ENCODE measurements around the gene DCUN1D3. TPM values are rescaled to one million over a fixed set of nuclear protein-coding genes. Genes with fewer than 3 reads are reported as not detected.
A peak's percentile ranks its signal among the peaks of the same experiment; 100 is the strongest.

The DCUN1D3 gene
- total RNA-seq, 2 experiments from 2014 or later, result 3.1 to 4.5 TPM

DNA sequence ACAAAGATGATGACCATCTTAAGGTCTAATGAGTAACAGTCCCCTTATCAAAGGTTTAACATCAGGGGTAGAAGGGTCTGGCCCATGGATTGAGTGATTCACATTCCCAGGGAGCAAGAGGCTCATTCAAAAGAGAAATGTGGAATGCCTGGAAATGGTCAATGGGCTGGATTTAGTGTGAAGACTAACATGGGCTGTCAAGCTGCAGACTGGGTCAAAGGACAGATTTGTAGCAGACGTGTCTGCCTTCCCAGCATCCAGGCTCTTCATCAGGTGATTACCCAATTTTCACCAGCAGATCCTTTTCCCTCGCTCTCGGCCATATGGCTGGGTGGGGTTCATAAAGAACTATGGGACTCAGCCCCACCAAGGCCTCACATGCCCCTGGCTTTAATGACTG, 26.8 kb downstream of the DCUN1D3 start:
- BruUV-seq (replicated peaks), result no TSS peak
- no peaks in the 10 kb centered on the region; the same call in 1 of the 2 replicates for H3K79me2 ChIP-seq (ENCODE audit: insufficient read depth, low read depth, low read length)
- H3K27ac ChIP-seq (ENCODE audit: low read depth, low read length, poor library complexity, severe bottlenecking), result peak overlapping the region; percentile 69
- peak overlapping the region; percentile 56 for H3K4me2 ChIP-seq (ENCODE audit: low read length)
- no peaks in the 10 kb centered on the region for H3K9me3 ChIP-seq (ENCODE audit: low read length)
- H4K20me1 ChIP-seq (ENCODE audit: insufficient read depth, low read length), result 0 out of 2 replicates have a peak, but pooled peaks cover 4% of the 10 kb centered on the region
- no peak overlapping the region for H2AFZ ChIP-seq (ENCODE audit: low read length)
- ChIA-PET POLR2A (interaction anchor here (0.7 to 1.5 kb wide), 2 partner anchors 9 to 14 kb away, joined by 4 read pairs; no protein-coding TSS in a partner anchor), CTCF (ENCODE audit: unreplicated experiment) (interaction anchor here (0.8 kb wide), 1 partner anchor 131 kb away, joined by 10 read pairs; no protein-coding TSS in a partner anchor)
- intact Hi-C loops (cut with micrococcal nuclease; ENCODE audit: unreplicated experiment), result no loop called here
- TF ChIP-seq, protein P1, sequence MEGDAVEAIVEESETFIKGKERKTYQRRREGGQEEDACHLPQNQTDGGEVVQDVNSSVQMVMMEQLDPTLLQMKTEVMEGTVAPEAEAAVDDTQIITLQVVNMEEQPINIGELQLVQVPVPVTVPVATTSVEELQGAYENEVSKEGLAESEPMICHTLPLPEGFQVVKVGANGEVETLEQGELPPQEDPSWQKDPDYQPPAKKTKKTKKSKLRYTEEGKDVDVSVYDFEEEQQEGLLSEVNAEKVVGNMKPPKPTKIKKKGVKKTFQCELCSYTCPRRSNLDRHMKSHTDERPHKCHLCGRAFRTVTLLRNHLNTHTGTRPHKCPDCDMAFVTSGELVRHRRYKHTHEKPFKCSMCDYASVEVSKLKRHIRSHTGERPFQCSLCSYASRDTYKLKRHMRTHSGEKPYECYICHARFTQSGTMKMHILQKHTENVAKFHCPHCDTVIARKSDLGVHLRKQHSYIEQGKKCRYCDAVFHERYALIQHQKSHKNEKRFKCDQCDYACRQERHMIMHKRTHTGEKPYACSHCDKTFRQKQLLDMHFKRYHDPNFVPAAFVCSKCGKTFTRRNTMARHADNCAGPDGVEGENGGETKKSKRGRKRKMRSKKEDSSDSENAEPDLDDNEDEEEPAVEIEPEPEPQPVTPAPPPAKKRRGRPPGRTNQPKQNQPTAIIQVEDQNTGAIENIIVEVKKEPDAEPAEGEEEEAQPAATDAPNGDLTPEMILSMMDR (conservative IDR thresholded peaks at IDR 0.05; ENCODE audit: low read length), result no peak
- TF ChIP-seq EZH2phosphoT487 (IDR thresholded peaks at IDR 0.05; ENCODE audit: borderline replicate concordance, low read depth, low read length), result no peak
- H3K4me1 ChIP-seq (ENCODE audit: insufficient read depth, low read length, poor library complexity, severe bottlenecking), result peaks cover 24% of the 10 kb centered on the region
- no peaks in the 10 kb centered on the region for H3K9me2 ChIP-seq (ENCODE audit: insufficient read depth, low read length)
- DNase-seq (ENCODE audit: low spot score), result no peak
- no peaks in the 10 kb centered on the region for H3K36me3 ChIP-seq (ENCODE audit: insufficient read depth, low read length)
- no peak overlapping the region for H3K4me3 ChIP-seq (ENCODE audit: low read depth, low read length, poor library complexity, severe bottlenecking)

DNA sequence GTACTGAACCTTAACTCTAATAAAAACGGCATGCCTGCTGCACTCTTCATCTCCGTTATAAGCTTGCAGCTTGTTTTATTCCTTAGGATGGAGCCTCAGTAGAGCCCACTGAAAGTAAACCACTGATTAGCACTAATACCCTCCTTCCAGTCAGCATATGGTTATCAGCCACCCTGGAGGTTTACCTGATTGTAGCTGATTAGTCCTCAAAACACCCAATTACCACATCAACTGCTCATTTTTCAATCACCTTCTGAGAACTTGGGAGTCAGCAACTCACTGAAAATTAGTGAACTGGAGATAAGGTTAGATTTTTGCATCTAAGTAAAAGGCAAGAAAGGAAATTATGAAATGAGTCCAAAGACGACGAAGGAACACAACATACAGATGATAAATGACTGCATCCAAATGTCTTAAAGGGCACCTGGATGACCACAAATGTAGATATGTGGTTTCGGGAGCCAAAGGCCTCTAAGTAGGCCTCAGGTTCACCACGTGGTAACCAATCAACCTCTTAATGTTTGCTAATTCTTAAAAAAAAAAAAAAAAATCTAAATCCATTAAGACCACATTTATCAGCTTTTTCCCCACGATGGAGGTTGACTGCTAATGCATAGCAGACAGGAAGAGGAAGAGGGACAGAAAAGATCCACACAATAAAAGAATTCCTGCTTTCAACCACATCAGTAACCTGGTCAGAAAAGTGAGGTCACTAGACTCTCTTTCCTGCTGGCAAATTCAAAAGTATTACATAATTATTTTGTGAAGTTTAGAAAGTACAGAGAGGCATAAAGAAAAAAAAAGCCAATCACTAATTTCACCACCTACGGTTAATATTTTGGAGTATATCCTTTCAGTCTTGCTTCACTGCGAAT, 28.0 kb downstream of the DCUN1D3 start:
- H3K9me3 ChIP-seq (ENCODE audit: low read length), result no peaks in the 10 kb centered on the region
- no TSS peak for BruUV-seq (replicated peaks)
- H4K20me1 ChIP-seq (ENCODE audit: insufficient read depth, low read length), result 0 out of 2 replicates have a peak, but pooled peaks cover 4% of the 10 kb centered on the region
- H3K27ac ChIP-seq (ENCODE audit: low read depth, low read length, poor library complexity, severe bottlenecking), result no peak overlapping the region
- no peak overlapping the region for H2AFZ ChIP-seq (ENCODE audit: low read length)
- H3K4me2 ChIP-seq (ENCODE audit: low read length), result no peak overlapping the region
- no peaks in the 10 kb centered on the region; the same call in 1 of the 2 replicates for H3K79me2 ChIP-seq (ENCODE audit: insufficient read depth, low read depth, low read length)
- TF ChIP-seq, protein P1 (conservative IDR thresholded peaks at IDR 0.05; ENCODE audit: low read length), result no peak
- TF ChIP-seq EZH2phosphoT487 (IDR thresholded peaks at IDR 0.05; ENCODE audit: borderline replicate concordance, low read depth, low read length), result no peak
- no peaks in the 10 kb centered on the region for H3K9me2 ChIP-seq (ENCODE audit: insufficient read depth, low read length)
- intact Hi-C loops (cut with micrococcal nuclease; ENCODE audit: unreplicated experiment), result no loop called here
- no peaks in the 10 kb centered on the region for H3K36me3 ChIP-seq (ENCODE audit: insufficient read depth, low read length)
- H3K4me3 ChIP-seq (ENCODE audit: low read depth, low read length, poor library complexity, severe bottlenecking), result no peak overlapping the region
- no peak for DNase-seq (ENCODE audit: low spot score)
- ChIA-PET CTCF (ENCODE audit: unreplicated experiment) (no interaction called here), POLR2A (interaction anchor here (1.5 kb wide), 1 partner anchor 8 kb away, joined by 4 read pairs; no protein-coding TSS in a partner anchor)
- H3K4me1 ChIP-seq (ENCODE audit: insufficient read depth, low read length, poor library complexity, severe bottlenecking), result peaks cover 24% of the 10 kb centered on the region

DNA sequence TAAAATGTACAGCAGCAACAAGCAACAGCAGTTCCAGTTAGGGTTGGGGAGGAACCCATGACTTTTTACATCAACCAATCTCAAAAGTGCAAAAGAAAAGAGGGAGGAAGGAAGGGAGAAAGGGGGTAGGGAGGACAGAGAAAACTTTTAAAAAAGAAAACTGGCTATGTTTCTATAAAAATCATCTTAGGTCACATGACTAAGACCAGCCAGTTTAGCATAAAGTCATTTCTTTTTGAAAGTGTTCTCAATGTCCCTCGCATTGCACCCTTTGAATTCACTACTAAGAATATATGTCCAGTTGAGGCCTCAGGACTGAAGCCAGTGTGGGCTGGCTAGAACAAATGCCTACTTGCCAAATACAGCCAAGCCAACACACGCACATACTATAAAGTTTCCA, 28.9 kb downstream of the DCUN1D3 start:
- TF ChIP-seq EZH2phosphoT487 (IDR thresholded peaks at IDR 0.05; ENCODE audit: borderline replicate concordance, low read depth, low read length), result no peak
- TF ChIP-seq, protein P1 (conservative IDR thresholded peaks at IDR 0.05; ENCODE audit: low read length), result no peak
- H3K36me3 ChIP-seq (ENCODE audit: insufficient read depth, low read length), result no peaks in the 10 kb centered on the region
- CTCF ChIA-PET (ENCODE audit: unreplicated experiment), result no interaction called here
- no peaks in the 10 kb centered on the region; the same call in 1 of the 2 replicates for H3K79me2 ChIP-seq (ENCODE audit: insufficient read depth, low read depth, low read length)
- H3K9me2 ChIP-seq (ENCODE audit: insufficient read depth, low read length), result no peaks in the 10 kb centered on the region
- no TSS peak for BruUV-seq (replicated peaks)
- DNase-seq (ENCODE audit: low spot score), result no peak
- H3K9me3 ChIP-seq (ENCODE audit: low read length), result no peaks in the 10 kb centered on the region
- H3K4me3 ChIP-seq (ENCODE audit: low read depth, low read length, poor library complexity, severe bottlenecking), result no peak overlapping the region
- POLR2A ChIA-PET, result no interaction called here
- H3K27ac ChIP-seq (ENCODE audit: low read depth, low read length, poor library complexity, severe bottlenecking), result no peak overlapping the region
- intact Hi-C loops (cut with micrococcal nuclease; ENCODE audit: unreplicated experiment), result no loop called here
- H3K4me1 ChIP-seq (ENCODE audit: insufficient read depth, low read length, poor library complexity, severe bottlenecking), result peaks cover 24% of the 10 kb centered on the region
- H2AFZ ChIP-seq (ENCODE audit: low read length), result no peak overlapping the region
- H3K4me2 ChIP-seq (ENCODE audit: low read length), result no peak overlapping the region
- H4K20me1 ChIP-seq (ENCODE audit: insufficient read depth, low read length), result 0 out of 2 replicates have a peak, but pooled peaks cover 4% of the 10 kb centered on the region
